T-cell (primary cell): Measurements from ENCODE around the gene CEBPZOS. TPM values are rescaled to one million over a fixed set of nuclear protein-coding genes. Genes with fewer than 3 reads are reported as not detected.

Experiments
- ATAC-seq, 4 experiments: fragments of 200-7000 bp in 3 of 4; fragments of 150-1000 bp in 1 of 4; cut with Tn5 transposase; replicated peaks in 1 of 4; 1 replicate in 3 of 4; 2 replicates in 1 of 4; pipeline ENCODE4 v1.10.0; 2021; ENCODE audit warnings: moderate library complexity in 3 of 4, mild to moderate bottlenecking in 2 of 4, moderate number of reproducible peaks in 1 of 4
- CTCF ChIA-PET, 2 donors: fragments of 300-600 bp; sonication (Branson Sonifier 250); formaldehyde crosslinking; loops; one replicate each; lab custom pipeline; 2022; ENCODE audit warnings: antibody characterized with exemption in 2 of 2; lab: Charles Lee
- POLR2A ChIA-PET, 2 donors: fragments of 300-600 bp; sonication (Branson Sonifier 250); formaldehyde crosslinking; loops; one replicate each; lab custom pipeline; 2022; ENCODE audit warnings: antibody characterized with exemption in 2 of 2; lab: Charles Lee
- DNase-seq, 35 experiments: peaks; one replicate each; pipeline versions ENCODE4 v3.0.0 to v3.0.0-alpha.2; 2013 to 2023
- H3K27ac ChIP-seq: one replicate; pipeline ENCODE4 v1.5.1; 2013; ENCODE audit warnings: low read length
- H3K27me3 ChIP-seq, 2 experiments: replicated peaks in 1 of 2; 1 replicate in 1 of 2; 2 replicates in 1 of 2; pipeline versions ENCODE4 v1.6.1 to v1.7.0; 2013; ENCODE audit warnings: low read length in 1 of 2, mixed read lengths in 1 of 2; ENCODE audit not compliant: control insufficient read depth in 2 of 2, insufficient read depth in 2 of 2; ENCODE audit errors: extremely low read depth in 1 of 2
- H3K36me3 ChIP-seq, 2 donors: 1 replicate in 1 of 2; 2 replicates in 1 of 2; pipeline versions ENCODE4 v1.6.1 to v1.7.0; 2013; ENCODE audit warnings: low read length in 1 of 2; ENCODE audit not compliant: control insufficient read depth in 2 of 2, insufficient read depth in 1 of 2; ENCODE audit errors: extremely low read depth in 1 of 2
- H3K4me1 ChIP-seq, 2 experiments: 1 replicate in 1 of 2; 2 replicates in 1 of 2; pipeline versions ENCODE4 v1.6.1 to v1.7.0; 2013; ENCODE audit warnings: low read length in 2 of 2, mixed read lengths in 1 of 2; ENCODE audit not compliant: insufficient read depth in 2 of 2, control insufficient read depth in 1 of 2; ENCODE audit errors: extremely low read depth in 1 of 2
- H3K4me3 ChIP-seq, 2 donors: 1 replicate in 1 of 2; 2 replicates in 1 of 2; pipeline versions ENCODE4 v1.5.1 to v1.7.0; 2013; ENCODE audit warnings: mild to moderate bottlenecking in 2 of 2, low read length in 1 of 2, moderate library complexity in 1 of 2; ENCODE audit not compliant: control insufficient read depth in 1 of 2; ENCODE audit errors: extremely low read depth in 1 of 2
- H3K9me3 ChIP-seq: 2 replicates; pipeline ENCODE4 v1.7.0; 2013
- H3K27ac Mint-ChIP-seq, 2 donors: one replicate each; pipeline ENCODE4 v1.8.0; 2020 to 2021; ENCODE audit warnings: mild to moderate bottlenecking in 2 of 2, mixed read lengths in 2 of 2
- H3K27me3 Mint-ChIP-seq, 2 donors: one replicate each; pipeline ENCODE4 v1.8.0; 2021 to 2022; ENCODE audit warnings: mixed read lengths in 2 of 2
- H3K36me3 Mint-ChIP-seq: one replicate; pipeline ENCODE4 v1.8.0; 2021; ENCODE audit warnings: mixed read lengths
- H3K4me1 Mint-ChIP-seq, 3 donors: one replicate each; pipeline ENCODE4 v1.8.0; 2020 to 2022; ENCODE audit warnings: mixed read lengths in 3 of 3, mild to moderate bottlenecking in 1 of 3
- H3K4me3 Mint-ChIP-seq, 3 donors: one replicate each; pipeline ENCODE4 v1.8.0; 2020 to 2022; ENCODE audit warnings: mild to moderate bottlenecking in 3 of 3, mixed read lengths in 3 of 3, moderate library complexity in 3 of 3
- H3K9me3 Mint-ChIP-seq, 3 donors: one replicate each; pipeline ENCODE4 v1.8.0; 2020 to 2022; ENCODE audit warnings: mixed read lengths in 3 of 3
- WGBS: methylation state at CpG from one replicate; pipeline ENCODE4 v1.1.5; 2013; ENCODE audit warnings: missing lambda C conversion rate; ENCODE audit not compliant: insufficient coverage; 5-methylcytosine and 5-hydroxymethylcytosine counted together
- total RNA-seq, 35 experiments: library from RNA in 6 of 35; stranded (reverse) in 6 of 35; fragments of 120-200 nt in 1 of 35; gene quantifications; one replicate each; pipeline versions ENCODE4 v1.2.1 to v1.2.4 and lab custom pipeline; 2013 to 2026

CEBPZOS gene
- total RNA-seq, 5 donors from 2014 or later (not counting 1 experiment from before 2014, with no cell fraction given) = 23.9 to 40.1 (median 37.5) TPM

DNA sequence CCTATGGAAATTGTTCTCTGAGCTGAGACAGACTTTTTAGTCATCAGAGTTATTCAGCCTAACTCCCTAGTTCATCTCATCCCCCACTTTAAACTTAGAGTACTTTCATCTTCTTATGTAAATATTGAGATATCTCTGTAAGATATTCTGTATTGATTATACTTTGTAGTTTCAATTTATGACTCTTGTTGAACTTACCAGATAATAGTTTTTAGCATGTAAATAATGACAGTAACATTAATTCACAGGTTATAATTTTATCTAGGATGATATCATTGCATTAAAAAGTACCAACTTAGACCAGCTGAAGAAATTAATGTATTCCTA, 24.7 kb upstream of the CEBPZOS start:
- H3K27ac ChIP-seq = no peak overlapping the region
- no peaks in the 10 kb centered on the region for H3K4me1 Mint-ChIP-seq
- peaks cover 0 to 2% of the 10 kb centered on the region in 2 experiments for H3K27me3 ChIP-seq
- H3K4me3 Mint-ChIP-seq = no peak overlapping the region
- no peak overlapping the region for H3K27ac Mint-ChIP-seq
- no peaks in the 10 kb centered on the region for H3K9me3 ChIP-seq
- H3K4me1 ChIP-seq = no peaks in the 10 kb centered on the region
- peaks cover 0 to under 1% of the 10 kb centered on the region in 2 donors for H3K27me3 Mint-ChIP-seq
- ATAC-seq (no peak), DNase-seq (no peak)
- no peaks in the 10 kb centered on the region for H3K36me3 ChIP-seq
- no peaks in the 10 kb centered on the region for H3K9me3 Mint-ChIP-seq
- ChIA-PET CTCF (interaction anchor here (0.6 kb wide), 5 partner anchors 146 to 1523 kb away, joined by 3 to 5 read pairs (median 4); no protein-coding TSS in a partner anchor), POLR2A (interaction anchor here (0.6 to 0.7 kb wide), 2 partner anchors 15 to 204 kb away, joined by 3 to 4 read pairs; no protein-coding TSS in a partner anchor)
- H3K36me3 Mint-ChIP-seq = no peaks in the 10 kb centered on the region
- H3K4me3 ChIP-seq = no peak overlapping the region

DNA sequence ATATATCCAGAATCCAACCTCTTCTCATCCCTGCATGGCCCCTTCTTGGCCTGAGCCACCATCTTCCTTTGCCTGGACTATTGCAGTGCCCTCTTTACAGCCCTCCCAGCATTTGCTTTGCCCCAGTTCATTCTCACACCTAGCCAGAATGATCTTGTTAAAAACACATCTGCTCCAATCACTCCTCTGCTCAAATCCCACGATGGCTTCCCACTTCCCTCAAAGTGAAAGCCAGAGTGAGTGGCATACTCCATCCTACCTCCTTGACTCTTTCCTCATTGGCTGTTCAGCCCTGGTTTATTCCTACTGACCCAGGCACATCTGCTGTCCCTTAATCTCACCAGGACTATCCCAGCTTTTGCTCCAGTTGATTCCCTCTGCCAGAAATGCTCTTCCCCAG, 22.6 kb upstream of the CEBPZOS start:
- POLR2A ChIA-PET = no interaction called here
- Histone ChIP-seq H3K9me3 (no peaks in the 10 kb centered on the region), H3K4me3 (no peak overlapping the region), H3K4me1 (no peaks in the 10 kb centered on the region), H3K27me3 (peaks cover 0 to 2% of the 10 kb centered on the region in 2 experiments), H3K36me3 (no peaks in the 10 kb centered on the region), H3K27ac (no peak overlapping the region)
- DNase-seq (no peak), ATAC-seq (no peak)
- CTCF ChIA-PET = no interaction called here
- no peaks in the 10 kb centered on the region for H3K36me3 Mint-ChIP-seq
- no peaks in the 10 kb centered on the region for H3K9me3 Mint-ChIP-seq
- 78% methylated on average over 1 of the region's 1 CpG for WGBS
- no peaks in the 10 kb centered on the region for H3K4me1 Mint-ChIP-seq
- H3K27ac Mint-ChIP-seq = no peak overlapping the region
- H3K4me3 Mint-ChIP-seq = no peak overlapping the region
- peaks cover 0 to 4% of the 10 kb centered on the region in 2 donors for H3K27me3 Mint-ChIP-seq

DNA sequence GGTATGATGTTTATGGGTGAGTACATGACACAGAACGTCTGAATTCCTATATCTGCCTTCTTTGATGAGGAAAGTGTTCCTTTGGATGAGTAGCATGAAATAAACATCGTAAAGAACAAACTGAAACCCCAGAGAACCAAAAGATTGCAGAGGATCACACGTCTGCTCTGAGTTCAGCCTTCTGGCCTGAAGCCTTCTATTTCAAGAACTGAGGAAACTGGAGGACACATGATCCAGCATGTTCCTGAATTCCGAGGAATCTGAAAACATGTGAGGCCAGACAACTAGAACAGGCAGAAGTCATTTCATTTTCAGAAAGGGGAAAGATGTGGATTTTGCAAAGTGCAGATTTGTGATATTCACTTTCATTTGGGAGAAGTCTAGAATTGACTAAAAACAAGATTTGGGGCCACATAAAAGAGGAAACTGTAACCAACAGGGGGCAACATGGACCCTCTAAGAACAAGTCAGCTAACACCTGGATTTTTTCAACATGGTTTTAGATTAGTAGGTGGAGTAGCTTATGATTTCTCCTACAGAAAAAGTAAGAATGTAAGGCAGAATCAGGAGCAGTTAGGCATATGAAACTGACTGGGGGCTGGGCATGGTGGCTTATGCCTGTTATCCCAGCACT, 16.2 kb upstream of the CEBPZOS start:
- H3K36me3 Mint-ChIP-seq = no peaks in the 10 kb centered on the region
- DNase-seq (no peak), ATAC-seq (no peak)
- no peak overlapping the region for H3K4me3 Mint-ChIP-seq
- H3K9me3 Mint-ChIP-seq = no peaks in the 10 kb centered on the region
- no peaks in the 10 kb centered on the region for H3K36me3 ChIP-seq
- 70% methylated on average over 3 of the region's 4 CpGs for WGBS
- H3K27ac ChIP-seq = no peak overlapping the region
- peaks cover 0 to 7% of the 10 kb centered on the region in 2 experiments for H3K27me3 ChIP-seq
- no peaks in the 10 kb centered on the region for H3K4me1 ChIP-seq
- H3K4me3 ChIP-seq = no peak overlapping the region
- POLR2A ChIA-PET = no interaction called here
- peaks cover 12 to 17% of the 10 kb centered on the region in 2 donors for H3K27me3 Mint-ChIP-seq
- no peak overlapping the region for H3K27ac Mint-ChIP-seq
- no peaks in the 10 kb centered on the region for H3K9me3 ChIP-seq
- no peaks in the 10 kb centered on the region for H3K4me1 Mint-ChIP-seq
- CTCF ChIA-PET = no interaction called here

DNA sequence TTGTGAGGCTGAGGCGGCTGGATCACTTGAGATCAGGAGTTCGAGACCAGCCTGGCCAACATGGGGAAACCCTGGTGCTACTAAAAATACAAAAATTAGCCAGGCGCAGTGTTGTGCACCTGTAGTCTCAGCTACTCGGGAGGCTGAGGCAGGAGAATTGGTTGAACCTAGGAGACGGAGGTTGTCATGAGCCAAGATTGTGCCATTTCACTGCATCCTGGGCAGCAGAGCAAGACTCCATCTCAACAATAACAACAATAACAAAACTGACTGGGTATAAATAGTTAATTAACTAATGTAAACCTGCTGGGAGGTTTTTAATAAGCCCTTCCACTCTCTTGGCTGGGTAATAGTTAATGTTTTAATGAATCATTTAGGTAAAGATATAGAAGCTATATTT, 15.7 kb upstream of the CEBPZOS start:
- H3K4me3 Mint-ChIP-seq = no peak overlapping the region
- H3K36me3 Mint-ChIP-seq = no peaks in the 10 kb centered on the region
- Histone ChIP-seq H3K4me1 (no peaks in the 10 kb centered on the region), H3K4me3 (no peak overlapping the region), H3K9me3 (no peaks in the 10 kb centered on the region), H3K27ac (no peak overlapping the region), H3K36me3 (no peaks in the 10 kb centered on the region), H3K27me3 (peaks cover 0 to 7% of the 10 kb centered on the region in 2 experiments)
- POLR2A ChIA-PET = no interaction called here
- 86% methylated on average over 4 of the region's 5 CpGs for WGBS
- H3K27me3 Mint-ChIP-seq = peaks cover 12 to 17% of the 10 kb centered on the region in 2 donors
- CTCF ChIA-PET = no interaction called here
- no peaks in the 10 kb centered on the region for H3K9me3 Mint-ChIP-seq
- no peak for ATAC-seq
- H3K27ac Mint-ChIP-seq = no peak overlapping the region
- DNase-seq = no peak
- H3K4me1 Mint-ChIP-seq = no peaks in the 10 kb centered on the region

DNA sequence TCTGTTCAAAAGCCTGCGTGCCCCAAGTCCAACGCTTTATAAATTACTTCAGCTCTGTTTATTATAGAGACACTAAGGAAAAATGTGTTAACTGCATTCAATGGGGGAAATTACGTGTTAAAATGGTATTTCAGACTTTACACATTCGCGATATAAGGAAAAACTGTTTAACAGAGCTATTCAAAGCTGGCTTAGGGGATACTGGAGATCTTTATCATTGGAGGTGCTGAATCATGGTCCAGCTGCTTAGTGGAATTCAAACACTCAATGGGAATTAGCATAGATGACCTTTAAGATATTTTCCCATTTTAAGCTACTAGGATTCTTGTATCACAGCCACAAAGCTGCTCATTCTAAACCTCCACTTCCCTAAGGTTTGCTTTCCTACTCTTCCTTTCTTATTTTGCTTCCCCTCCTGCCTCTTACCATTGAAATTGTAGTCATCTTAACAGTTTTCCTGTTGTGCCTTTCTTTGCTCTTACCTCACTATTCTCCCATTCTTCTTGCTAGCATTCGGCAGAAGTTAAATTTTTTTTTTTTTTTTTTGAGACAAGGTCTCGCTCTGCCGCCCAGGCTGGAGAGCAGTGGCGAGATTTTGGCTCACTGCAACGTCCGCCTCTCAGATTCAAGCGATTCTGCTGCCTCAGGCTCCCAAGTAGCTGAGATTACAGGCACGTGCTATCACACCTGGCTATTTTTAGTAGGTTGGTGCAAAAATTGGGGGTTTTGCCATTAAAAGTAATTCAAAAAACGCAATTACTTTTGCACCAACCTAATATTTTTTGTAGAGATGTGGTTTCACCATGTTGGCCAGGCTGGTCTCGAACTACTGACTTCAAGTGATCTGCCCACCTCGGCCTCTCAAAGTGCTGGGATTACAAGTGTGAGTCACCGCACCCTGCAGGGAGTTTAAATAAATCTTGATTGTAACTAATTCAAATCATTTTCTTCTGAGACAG, 14.3 kb upstream of the CEBPZOS start:
- no peak overlapping the region for H3K27ac ChIP-seq
- H3K27me3 ChIP-seq = peaks cover 0 to 7% of the 10 kb centered on the region in 2 experiments
- no peaks in the 10 kb centered on the region for H3K36me3 ChIP-seq
- Mint-ChIP-seq H3K4me1 (no peaks in the 10 kb centered on the region), H3K9me3 (no peaks in the 10 kb centered on the region), H3K27me3 (peaks cover 10 to 21% of the 10 kb centered on the region in 2 donors), H3K4me3 (no peak overlapping the region), H3K27ac (no peak overlapping the region), H3K36me3 (no peaks in the 10 kb centered on the region)
- no peaks in the 10 kb centered on the region for H3K4me1 ChIP-seq
- POLR2A ChIA-PET = interaction anchor here (0.5 to 0.7 kb wide), 2 partner anchors 35 to 76 kb away, joined by 3 read pairs; no protein-coding TSS in a partner anchor
- H3K9me3 ChIP-seq = no peaks in the 10 kb centered on the region
- ATAC-seq (no peak), DNase-seq (no peak)
- no peak overlapping the region for H3K4me3 ChIP-seq
- CTCF ChIA-PET = no interaction called here
- WGBS = 89% methylated on average over 5 of the region's 17 CpGs

DNA sequence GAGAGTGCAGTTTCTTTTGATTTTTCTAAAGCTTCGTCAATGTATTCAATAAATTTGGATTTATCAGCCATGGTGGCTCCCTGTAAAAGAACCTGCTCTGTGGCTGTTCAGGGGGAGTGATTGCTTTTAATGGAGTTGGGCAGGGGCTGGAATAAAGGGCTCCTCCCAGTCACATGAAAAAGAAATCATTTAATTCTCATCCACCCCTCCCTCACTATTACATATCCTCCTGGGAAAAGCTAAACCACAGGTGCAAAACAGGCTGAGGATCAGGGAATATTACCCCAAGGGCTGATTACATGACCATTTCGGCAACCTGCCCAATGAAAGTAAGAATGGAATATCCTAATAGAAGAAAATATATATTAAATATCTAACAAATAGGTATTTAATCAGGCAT, 7.7 kb upstream of the CEBPZOS start, which contains the start of gene SULT6B1:
Gene SULT6B1 (minus strand): TSS at position 101 of the 400 bp plus-strand sequence. CDS start 30 bp downstream, at position 71.
- Histone ChIP-seq H3K4me3 (no peak within 1 kb of the TSS), H3K4me1 (no peaks in the 10 kb centered on the region), H3K27me3 (peaks cover 0 to 2% of the 10 kb centered on the region in 2 experiments), H3K9me3 (no peaks in the 10 kb centered on the region), H3K36me3 (no peaks in the 10 kb centered on the region), H3K27ac (no peak within 1 kb of the TSS)
- Mint-ChIP-seq H3K36me3 (no peaks in the 10 kb centered on the region), H3K4me1 (no peaks in the 10 kb centered on the region), H3K27me3 (peaks cover 6 to 10% of the 10 kb centered on the region in 2 donors), H3K9me3 (no peaks in the 10 kb centered on the region), H3K4me3 (no peak within 1 kb of the TSS), H3K27ac (no peak within 1 kb of the TSS)
- ChIA-PET CTCF (no interaction called here), POLR2A (interaction anchor here in 1 of 2 donors (0.6 kb wide), 1 partner anchor 39 kb away, joined by 3 read pairs; no protein-coding TSS in a partner anchor)
- ATAC-seq (no peak), DNase-seq (no peak)
- no CpG with 5 or more reads among the region's 2 CpGs for WGBS
